NCI-H345 treated with DMSO at 0.1 percent for 48 hours (cell line): Measurements from ENCODE around the gene MAD1L1.
"Not testable (repeated sequence)": the region's sequence is repeated elsewhere in the genome, so short reads cannot be mapped to it uniquely, and the experiment has no call there.

Source experiments
- DNase-seq: peaks from one replicate; lab custom pipeline; 2025; ENCODE audit not compliant: unreplicated experiment; lab: John Stamatoyannopoulos, UW

Gene MAD1L1

DNA sequence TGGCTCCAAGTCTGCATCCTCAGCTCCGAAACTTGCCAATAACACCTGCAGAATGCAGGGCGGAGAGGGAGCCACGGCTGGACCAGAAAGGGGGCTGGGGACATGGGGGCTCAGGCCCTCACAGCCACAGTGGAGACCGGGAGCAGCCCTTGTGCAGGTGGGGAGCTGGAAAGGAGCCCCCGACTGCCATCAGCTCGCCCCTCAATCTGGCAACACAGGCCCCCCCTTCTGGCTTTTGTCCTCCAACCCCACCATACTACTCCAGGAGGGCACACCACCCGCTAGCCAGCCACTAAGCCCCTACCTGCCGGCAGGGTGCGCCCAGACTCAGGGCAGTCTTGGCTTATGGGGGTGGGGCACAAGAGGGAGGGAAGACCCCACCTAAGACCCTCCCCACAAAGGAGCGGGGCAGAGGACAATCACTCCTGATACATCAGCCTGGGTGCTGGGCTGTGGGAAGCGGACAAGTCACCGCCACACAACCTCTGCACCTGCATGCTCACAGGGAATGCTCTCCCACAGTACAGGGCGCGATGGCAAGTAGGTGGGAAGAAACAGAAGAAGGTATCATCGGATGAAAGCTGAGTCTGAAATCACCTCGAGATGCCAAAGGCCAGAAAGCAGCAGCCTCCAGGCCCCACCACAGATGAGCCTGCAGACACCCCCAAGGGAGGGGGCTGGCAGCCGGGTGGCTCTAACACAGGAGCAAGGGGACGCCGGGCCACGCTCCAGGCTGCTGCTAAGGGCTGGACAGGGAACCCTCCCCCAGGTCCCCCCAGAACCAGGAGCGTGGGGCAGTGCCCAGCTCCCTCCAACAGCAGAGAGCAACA lies 297.4 kb downstream of the MAD1L1 start:
- DNase-seq = no peak

- DNase-seq = no peak
These were observed 298.0 kb downstream of the MAD1L1 start for GRCh38 chr7:1934756-1935155.

- no peak for DNase-seq
These were observed 298.7 kb downstream of the MAD1L1 start for GRCh38 chr7:1934017-1934416.

GRCh38 chr7:1933066-1933750 lies 299.5 kb downstream of the MAD1L1 start:
- DNase-seq = no peak

DNA sequence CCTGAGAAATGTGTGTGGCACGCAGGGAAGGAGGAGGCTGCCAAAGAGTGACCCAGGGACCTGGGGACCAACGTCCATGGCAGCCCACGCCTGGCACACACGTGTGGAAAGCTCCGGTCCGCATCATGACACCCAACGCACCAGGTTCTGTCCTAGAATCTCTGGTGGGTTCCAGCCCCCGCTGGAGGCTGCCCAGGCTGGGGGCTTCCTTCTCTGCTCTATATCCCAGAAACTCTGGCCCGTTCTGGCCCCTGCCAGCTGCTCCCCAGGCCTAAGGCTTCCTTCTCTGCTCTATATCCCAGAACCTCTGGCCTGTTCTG lies 300.8 kb downstream of the MAD1L1 start:
- DNase-seq = no peak

DNA sequence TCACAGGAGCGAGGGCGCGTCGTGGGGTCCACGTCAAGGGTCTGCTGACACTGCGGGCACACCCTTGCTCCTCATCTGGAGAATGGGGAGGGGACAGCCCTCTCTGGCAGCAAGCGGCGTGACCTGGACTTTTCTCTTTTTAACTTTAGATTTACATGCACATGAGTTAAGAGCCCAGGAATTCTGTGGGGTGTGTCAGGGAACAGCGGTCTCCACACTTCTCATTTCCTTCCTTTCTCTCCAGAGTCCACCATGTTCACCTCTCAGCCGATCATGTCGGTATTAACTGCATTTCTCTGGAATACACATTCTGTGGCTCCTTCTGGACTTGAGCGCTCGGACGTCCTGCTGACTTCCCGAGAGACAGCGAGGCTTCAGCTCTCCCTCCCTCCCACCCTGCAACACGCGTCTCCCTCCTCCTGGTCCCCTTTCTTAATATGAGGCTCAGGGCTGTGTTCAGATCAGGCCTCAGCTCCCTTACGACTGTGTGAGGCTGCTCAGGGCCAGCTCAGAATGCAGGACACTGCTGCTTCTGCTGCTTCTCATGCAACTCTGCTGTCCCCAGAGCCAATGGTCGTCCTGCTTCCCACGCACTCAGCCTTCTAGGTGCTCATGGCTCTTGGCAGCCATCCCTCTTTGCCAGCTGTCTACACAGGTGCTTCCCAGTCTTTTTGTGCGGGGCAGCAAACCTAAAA lies 301.3 kb downstream of the MAD1L1 start:
- DNase-seq = no peak

DNA sequence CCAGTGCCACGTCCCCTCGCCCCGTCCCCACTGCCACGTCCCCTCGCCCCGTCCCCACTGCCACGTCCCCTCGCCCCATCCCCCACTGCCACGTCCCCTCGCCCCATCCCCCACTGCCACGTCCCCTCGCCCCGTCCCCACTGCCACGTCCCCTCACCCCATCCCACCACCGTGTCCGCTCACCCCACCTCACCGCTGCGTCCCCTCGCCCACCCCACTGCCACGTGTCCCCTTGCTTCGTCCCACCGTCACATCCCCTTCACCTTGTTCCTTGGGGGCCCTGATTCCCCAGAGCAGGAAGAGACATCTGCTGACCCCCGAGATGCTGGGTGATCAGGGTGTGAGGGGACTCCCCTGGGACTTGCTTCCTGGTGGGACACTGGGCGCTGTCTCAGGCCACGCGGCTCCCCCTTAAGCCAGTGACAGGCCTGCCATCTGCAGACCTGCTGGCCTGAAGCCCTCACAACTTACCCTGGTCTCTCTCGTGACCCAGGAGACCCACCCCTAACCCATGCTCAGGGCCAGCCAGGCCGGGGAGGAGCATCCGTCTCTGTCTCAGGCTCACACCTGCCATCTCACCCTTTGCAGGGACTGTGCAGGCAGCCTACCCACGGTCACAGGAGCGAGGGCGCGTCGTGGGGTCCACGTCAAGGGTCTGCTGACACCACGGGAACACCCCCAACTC lies 302.2 kb downstream of the MAD1L1 start:
- DNase-seq = no peak

DNA sequence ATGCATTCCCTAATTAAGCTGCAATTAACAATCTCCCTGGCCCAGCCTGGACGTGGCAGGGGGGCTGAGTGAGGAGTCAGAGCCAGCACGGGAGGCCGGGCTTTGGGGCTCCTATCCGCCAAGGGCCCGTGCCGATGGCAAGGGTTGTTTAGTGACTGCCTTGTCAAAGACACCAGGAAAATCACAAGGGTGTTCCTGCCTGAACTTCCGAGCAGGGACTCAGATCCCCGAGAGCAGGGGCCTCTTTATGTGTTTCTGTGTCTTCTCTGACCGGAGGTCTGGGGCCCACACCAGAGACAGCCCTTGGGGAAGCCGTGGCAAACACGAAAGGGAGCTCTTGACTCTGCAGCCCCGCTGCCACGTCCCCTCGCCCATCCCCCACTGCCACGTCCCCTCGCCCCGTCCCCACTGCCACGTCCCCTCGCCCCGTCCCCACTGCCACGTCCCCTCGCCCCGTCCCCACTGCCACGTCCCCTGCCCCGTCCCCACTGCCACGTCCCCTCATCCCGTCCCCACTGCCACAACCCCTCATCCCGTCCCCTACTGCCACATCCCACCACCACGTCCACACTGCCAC lies 303.3 kb downstream of the MAD1L1 start:
- DNase-seq = not testable (repeated sequence)

GRCh38 chr7:1928645-1929348 lies 303.9 kb downstream of the MAD1L1 start:
- no peak for DNase-seq

DNA sequence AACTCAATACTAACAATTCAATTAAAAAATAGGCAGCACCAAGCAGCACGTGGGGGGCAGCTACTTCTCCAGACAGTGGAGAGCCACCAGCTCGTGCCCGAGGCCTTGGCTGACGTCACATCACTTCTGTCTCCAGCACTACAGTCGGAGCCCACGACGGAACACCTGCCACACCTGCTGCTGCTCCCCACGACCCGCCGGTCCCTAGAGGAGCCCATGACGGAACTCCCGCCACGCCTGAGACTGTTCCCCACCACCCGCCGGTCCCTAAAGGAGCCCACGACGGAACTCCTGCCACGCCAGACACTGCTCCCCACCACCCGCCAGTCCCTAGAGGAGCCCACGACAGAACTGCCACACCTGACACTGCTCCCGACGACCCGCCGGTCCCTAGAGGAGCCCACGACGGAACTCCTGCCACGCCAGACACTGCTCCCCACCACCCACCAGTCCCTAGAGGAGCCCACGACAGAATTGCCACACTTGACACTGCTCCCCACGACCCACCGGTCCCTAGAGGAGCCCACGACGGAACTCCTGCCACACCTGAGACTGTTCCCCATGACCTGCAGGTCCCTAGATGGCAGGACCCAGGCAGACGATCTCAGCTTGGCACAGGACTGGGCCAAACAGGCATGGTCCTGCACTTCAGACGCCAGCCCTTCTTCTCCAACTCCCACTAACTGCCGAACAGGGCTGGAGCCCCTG lies 304.7 kb downstream of the MAD1L1 start:
- DNase-seq = no peak

GRCh38 chr7:1926908-1927306 lies 305.8 kb downstream of the MAD1L1 start:
- DNase-seq = no peak

DNA sequence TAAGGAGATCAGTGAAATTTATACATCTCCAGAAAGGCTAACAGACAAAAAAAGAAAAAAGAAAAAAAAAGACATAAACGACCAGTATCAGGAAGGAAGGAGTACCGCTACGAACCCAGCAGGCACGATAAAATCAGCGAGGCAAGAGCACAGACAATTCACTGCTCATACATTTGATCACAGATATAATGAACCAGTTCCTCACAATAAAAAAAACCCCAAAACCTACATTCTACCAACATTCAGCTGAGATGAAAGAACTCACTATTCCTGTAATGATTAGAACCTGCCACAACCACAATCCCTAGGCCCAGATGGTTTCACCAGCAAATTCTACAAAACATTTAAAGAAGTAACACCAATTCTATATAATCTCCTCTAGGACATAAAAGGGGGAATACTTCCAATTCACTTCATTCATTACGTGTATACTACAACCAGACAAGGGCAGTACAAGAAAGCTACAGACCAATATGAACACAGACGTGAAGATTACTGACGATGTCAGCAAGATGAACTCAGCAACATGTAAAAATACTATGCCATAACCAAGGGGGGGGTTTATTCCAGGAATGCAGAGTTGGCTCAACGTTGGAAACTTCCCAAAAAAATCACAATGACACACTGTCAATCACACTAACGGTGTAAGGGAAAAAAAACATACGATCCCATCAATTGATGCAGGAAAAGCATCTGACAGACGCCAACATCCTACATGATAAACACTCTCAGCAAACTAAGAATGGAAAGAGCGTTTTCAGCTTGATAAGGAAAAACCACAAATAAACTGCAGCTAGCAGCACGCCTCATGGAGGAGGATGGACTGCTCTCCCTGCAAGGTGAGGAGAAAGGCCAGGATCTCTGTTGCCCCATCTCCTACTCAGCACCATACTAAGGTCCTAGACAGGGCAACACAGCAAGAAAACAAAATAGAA lies 306.5 kb downstream of the MAD1L1 start:
- no peak for DNase-seq

GRCh38 chr7:1925349-1925748 lies 307.4 kb downstream of the MAD1L1 start:
- no peak for DNase-seq

GRCh38 chr7:1924258-1924817 lies 308.4 kb downstream of the MAD1L1 start:
- no peak for DNase-seq

DNA sequence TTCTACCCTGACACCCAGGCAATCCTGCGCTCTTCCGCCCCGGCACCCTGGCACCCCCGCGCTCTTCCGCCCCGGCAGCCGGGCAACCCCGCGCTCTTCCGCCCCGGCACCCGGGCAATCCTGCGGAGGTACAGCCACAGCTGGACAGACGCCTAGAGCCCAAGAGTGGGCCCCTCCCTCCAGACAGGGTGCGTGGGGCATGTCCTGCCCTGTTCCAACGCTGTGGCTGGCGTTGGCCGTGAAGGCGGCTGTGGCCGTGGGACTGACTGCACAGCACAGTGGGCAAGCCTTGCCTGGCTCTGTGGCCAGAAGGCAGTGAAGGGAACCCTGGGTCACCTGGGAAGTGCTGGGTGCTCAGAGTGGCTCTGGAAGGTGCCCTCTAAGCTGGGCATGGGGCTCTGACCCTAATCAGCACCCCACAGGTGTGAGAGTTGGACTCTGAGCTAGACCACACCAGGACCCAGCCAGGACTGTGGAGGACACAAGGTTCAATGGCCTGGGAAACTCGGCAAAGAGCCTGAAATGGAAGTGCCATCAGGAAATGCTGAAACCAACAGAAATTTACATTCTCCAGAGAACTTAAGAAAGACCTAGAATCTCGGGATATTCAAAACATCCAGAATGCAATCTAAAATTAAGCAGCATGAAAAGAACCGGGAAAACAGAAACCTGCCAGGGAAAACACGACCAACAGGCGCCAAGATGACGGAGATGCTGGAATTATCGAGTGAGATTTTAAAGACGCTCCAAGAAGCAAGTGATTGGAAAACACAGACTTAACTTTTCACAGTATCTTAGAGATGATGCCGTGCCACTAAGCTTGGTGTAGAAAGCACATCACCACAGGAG lies 309.1 kb downstream of the MAD1L1 start:
- no peak for DNase-seq

- no peak for DNase-seq
These were observed 309.9 kb downstream of the MAD1L1 start for GRCh38 chr7:1922870-1923236.

GRCh38 chr7:1922071-1922869 lies 310.5 kb downstream of the MAD1L1 start:
- no peak for DNase-seq
